Natural killer cell (primary cell): ENCODE data around the gene MTMR6. TPM values are rescaled to one million over a fixed set of nuclear protein-coding genes. Genes with fewer than 3 reads are reported as not detected.

Experiments used
- ATAC-seq, 3 donors: fragments of 150-1000 bp in 2 of 3; fragments of 200-7000 bp in 1 of 3; cut with Tn5 transposase; 1 replicate in 1 of 3; 2 replicates in 2 of 3; pipeline ENCODE4 v1.10.0; 2021; ENCODE audit warnings: mild to moderate bottlenecking in 2 of 3, moderate library complexity in 2 of 3
- DNase-seq, 2 donors: peaks; one replicate each; pipeline versions ENCODE4 v3.0.0 to v3.0.0-alpha.2; 2013 to 2021; ENCODE audit warnings: mixed read lengths in 1 of 2
- H3K27ac ChIP-seq: one replicate; pipeline ENCODE4 v1.5.1; 2013; ENCODE audit warnings: mild to moderate bottlenecking, low read length
- H3K27me3 ChIP-seq: one replicate; pipeline ENCODE4 v1.6.1; 2013; ENCODE audit warnings: low read length; ENCODE audit not compliant: control insufficient read depth, insufficient read depth
- H3K36me3 ChIP-seq: one replicate; pipeline ENCODE4 v1.6.1; 2013; ENCODE audit warnings: low read length; ENCODE audit not compliant: control insufficient read depth, insufficient read depth
- H3K4me1 ChIP-seq: one replicate; pipeline ENCODE4 v1.6.1; 2013; ENCODE audit warnings: low read length; ENCODE audit not compliant: control insufficient read depth, insufficient read depth
- H3K4me3 ChIP-seq: one replicate; pipeline ENCODE4 v1.5.1; 2013; ENCODE audit warnings: low read length
- H3K9me3 ChIP-seq: one replicate; pipeline ENCODE4 v1.6.1; 2013; ENCODE audit warnings: low read length; ENCODE audit not compliant: control insufficient read depth, insufficient read depth
- H3K27ac Mint-ChIP-seq, 2 donors: one replicate each; pipeline ENCODE4 v1.8.0; 2022; ENCODE audit warnings: mild to moderate bottlenecking in 2 of 2, mixed read lengths in 2 of 2, moderate library complexity in 1 of 2
- H3K27me3 Mint-ChIP-seq, 2 donors: one replicate each; pipeline ENCODE4 v1.8.0; 2022; ENCODE audit warnings: low read depth in 2 of 2, mixed read lengths in 2 of 2
- H3K36me3 Mint-ChIP-seq: one replicate; pipeline ENCODE4 v1.8.0; 2022; ENCODE audit warnings: mixed read lengths
- H3K4me1 Mint-ChIP-seq, 2 donors: one replicate each; pipeline ENCODE4 v1.8.0; 2022; ENCODE audit warnings: mixed read lengths in 2 of 2
- H3K4me3 Mint-ChIP-seq: one replicate; pipeline ENCODE4 v1.8.0; 2022; ENCODE audit warnings: mild to moderate bottlenecking, moderate library complexity, mixed read lengths
- H3K9me3 Mint-ChIP-seq, 2 donors: one replicate each; pipeline ENCODE4 v1.8.0; 2022; ENCODE audit warnings: mixed read lengths in 2 of 2
- WGBS: methylation state at CpG from one replicate; pipeline ENCODE4 v1.1.7; 2013; ENCODE audit warnings: missing lambda C conversion rate; ENCODE audit not compliant: insufficient coverage; 5-methylcytosine and 5-hydroxymethylcytosine counted together
- intact Hi-C: fragments of 100-400 bp; cut with micrococcal nuclease; formaldehyde crosslinking; loops from one replicate; pipeline ENCODE4 v1.14.2; 2022
- total RNA-seq, 4 donors: library from RNA; stranded (reverse); fragments of 120-200 nt in 1 of 4; gene quantifications; one replicate each; pipeline versions ENCODE4 v1.2.3 to v1.2.4, GENCODE V29; 2013 to 2022
- TF ChIP-seq, protein P1 (sequence below): fragments of 200-600 bp; IDR thresholded peaks from one replicate; pipeline ENCODE4 v1.8.0; 2022; ENCODE audit warnings: antibody characterized with exemption

The MTMR6 gene
- total RNA-seq, 3 donors from 2014 or later (not counting 1 experiment from before 2014, with no cell fraction given): 16.4 to 18.1 (median 17.3) TPM

DNA sequence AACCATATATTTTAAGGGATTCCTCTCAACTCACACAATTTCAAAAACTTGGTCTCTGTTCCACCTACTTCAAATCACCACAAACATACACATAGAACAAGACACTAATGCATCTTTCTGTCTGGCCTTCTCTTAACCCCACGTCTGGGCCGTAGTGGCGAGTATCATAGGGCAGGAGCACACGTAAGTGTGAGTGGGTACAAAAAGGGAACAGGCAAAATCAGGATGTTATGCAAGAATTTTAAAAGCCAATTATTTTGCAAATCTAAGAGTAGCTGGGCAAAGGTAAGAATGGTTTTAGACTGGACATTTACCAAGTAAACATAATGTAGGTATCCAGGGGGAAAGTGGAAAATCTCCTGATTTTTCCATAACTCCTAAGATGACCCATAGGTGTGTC, 35.1 kb downstream of the MTMR6 start:
- no peaks in the 10 kb centered on the region for H3K27me3 ChIP-seq
- H3K4me3 ChIP-seq: no peak overlapping the region
- H3K4me1 ChIP-seq: no peaks in the 10 kb centered on the region
- WGBS: 93% methylated on average over 4 of the region's 4 CpGs
- H3K36me3 ChIP-seq: peaks cover 66% of the 10 kb centered on the region
- ATAC-seq (no peak), DNase-seq (no peak)
- Mint-ChIP-seq H3K27me3 (no peaks in the 10 kb centered on the region), H3K9me3 (no peaks in the 10 kb centered on the region), H3K4me1 (no peaks in the 10 kb centered on the region), H3K4me3 (no peak overlapping the region), H3K27ac (no peak overlapping the region), H3K36me3 (peaks cover 2% of the 10 kb centered on the region)
- TF ChIP-seq, protein P1, sequence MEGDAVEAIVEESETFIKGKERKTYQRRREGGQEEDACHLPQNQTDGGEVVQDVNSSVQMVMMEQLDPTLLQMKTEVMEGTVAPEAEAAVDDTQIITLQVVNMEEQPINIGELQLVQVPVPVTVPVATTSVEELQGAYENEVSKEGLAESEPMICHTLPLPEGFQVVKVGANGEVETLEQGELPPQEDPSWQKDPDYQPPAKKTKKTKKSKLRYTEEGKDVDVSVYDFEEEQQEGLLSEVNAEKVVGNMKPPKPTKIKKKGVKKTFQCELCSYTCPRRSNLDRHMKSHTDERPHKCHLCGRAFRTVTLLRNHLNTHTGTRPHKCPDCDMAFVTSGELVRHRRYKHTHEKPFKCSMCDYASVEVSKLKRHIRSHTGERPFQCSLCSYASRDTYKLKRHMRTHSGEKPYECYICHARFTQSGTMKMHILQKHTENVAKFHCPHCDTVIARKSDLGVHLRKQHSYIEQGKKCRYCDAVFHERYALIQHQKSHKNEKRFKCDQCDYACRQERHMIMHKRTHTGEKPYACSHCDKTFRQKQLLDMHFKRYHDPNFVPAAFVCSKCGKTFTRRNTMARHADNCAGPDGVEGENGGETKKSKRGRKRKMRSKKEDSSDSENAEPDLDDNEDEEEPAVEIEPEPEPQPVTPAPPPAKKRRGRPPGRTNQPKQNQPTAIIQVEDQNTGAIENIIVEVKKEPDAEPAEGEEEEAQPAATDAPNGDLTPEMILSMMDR: no peak
- intact Hi-C loops: no loop called here
- H3K27ac ChIP-seq: no peak overlapping the region
- H3K9me3 ChIP-seq: no peaks in the 10 kb centered on the region

- Mint-ChIP-seq H3K9me3 (no peaks in the 10 kb centered on the region), H3K36me3 (no peaks in the 10 kb centered on the region), H3K4me3 (no peak overlapping the region), H3K4me1 (no peaks in the 10 kb centered on the region), H3K27me3 (no peaks in the 10 kb centered on the region), H3K27ac (no peak overlapping the region)
- H3K27me3 ChIP-seq: no peaks in the 10 kb centered on the region
- ATAC-seq: no peak
- no peak overlapping the region for H3K27ac ChIP-seq
- 71% methylated on average over 3 of the region's 5 CpGs for WGBS
- H3K4me3 ChIP-seq: no peak overlapping the region
- no peak for DNase-seq
- TF ChIP-seq, protein P1: no peak
- no peaks in the 10 kb centered on the region for H3K4me1 ChIP-seq
- peaks cover 48% of the 10 kb centered on the region for H3K36me3 ChIP-seq
- H3K9me3 ChIP-seq: no peaks in the 10 kb centered on the region
- intact Hi-C loops: no loop called here
Measured at GRCh38 chr13:25249001-25249543, 38.2 kb downstream of the MTMR6 start.

DNA sequence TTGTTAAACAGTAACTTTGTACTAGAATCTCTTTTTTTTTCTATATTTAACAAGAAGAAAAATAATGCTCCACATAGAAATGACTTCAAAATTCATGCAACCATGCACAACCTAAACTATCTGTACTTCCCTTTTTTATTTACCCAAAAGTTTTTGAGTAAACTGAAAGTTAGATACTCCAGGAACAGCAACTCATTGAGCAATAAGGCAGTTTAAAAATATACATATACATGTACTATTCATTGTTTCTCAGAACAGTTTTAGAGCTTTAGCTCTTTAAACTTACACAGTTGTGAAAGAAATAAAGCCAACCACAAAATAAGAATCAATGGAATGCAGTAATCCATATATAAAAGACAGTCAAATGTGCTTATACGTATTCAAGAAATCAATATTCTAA, 39.2 kb downstream of the MTMR6 start:
- H3K9me3 Mint-ChIP-seq: no peaks in the 10 kb centered on the region
- H3K4me1 Mint-ChIP-seq: no peaks in the 10 kb centered on the region
- DNase-seq (no peak), ATAC-seq (no peak)
- TF ChIP-seq, protein P1: no peak
- no peak overlapping the region for H3K27ac Mint-ChIP-seq
- no peaks in the 10 kb centered on the region for H3K36me3 Mint-ChIP-seq
- H3K27ac ChIP-seq: no peak overlapping the region
- no peaks in the 10 kb centered on the region for H3K27me3 ChIP-seq
- no peak overlapping the region for H3K4me3 ChIP-seq
- intact Hi-C loops: no loop called here
- no peak overlapping the region for H3K4me3 Mint-ChIP-seq
- no peaks in the 10 kb centered on the region for H3K27me3 Mint-ChIP-seq
- no CpG with 5 or more reads among the region's 1 CpG for WGBS
- H3K36me3 ChIP-seq: peaks cover 43% of the 10 kb centered on the region
- H3K4me1 ChIP-seq: no peaks in the 10 kb centered on the region
- no peaks in the 10 kb centered on the region for H3K9me3 ChIP-seq

- Mint-ChIP-seq H3K27me3 (no peaks in the 10 kb centered on the region), H3K9me3 (no peaks in the 10 kb centered on the region), H3K27ac (no peak overlapping the region), H3K4me1 (no peaks in the 10 kb centered on the region), H3K36me3 (no peaks in the 10 kb centered on the region), H3K4me3 (no peak overlapping the region)
- Histone ChIP-seq H3K27me3 (no peaks in the 10 kb centered on the region), H3K27ac (no peak overlapping the region), H3K9me3 (no peaks in the 10 kb centered on the region), H3K36me3 (peaks cover 35% of the 10 kb centered on the region), H3K4me1 (no peaks in the 10 kb centered on the region), H3K4me3 (no peak overlapping the region)
- ATAC-seq: no peak
- DNase-seq: no peak
- TF ChIP-seq, protein P1: no peak
- intact Hi-C loops: no loop called here
Measured at GRCh38 chr13:25247360-25247759, 39.9 kb downstream of the MTMR6 start.
